ENCODE results near the gene DOCK10. TPM values are rescaled to one million over a fixed set of nuclear protein-coding genes. Genes with fewer than 3 reads are reported as not detected.
"Not testable (repeated sequence)": the region's sequence is repeated elsewhere in the genome, so short reads cannot be mapped to it uniquely, and the experiment has no call there.

DOCK10 gene
- polyA plus RNA-seq, 1 experiment: 53.0 TPM

GRCh38 chr2:225064928-225065327 lies 22.7 kb upstream of the DOCK10 start:
- Histone ChIP-seq H3K27ac (ENCODE audit: low read depth, low read length) (no peak overlapping the region), H3K4me3 (ENCODE audit: low read depth, low read length) (no peak overlapping the region), H3K27me3 (ENCODE audit: control insufficient read depth, insufficient read depth, low read length) (no peaks in the 10 kb centered on the region), H3K9me3 (ENCODE audit: control insufficient read depth, insufficient read depth, low read length) (peaks cover 7% of the 10 kb centered on the region; the same call in 1 of the 2 replicates)
- POLR2A ChIA-PET: no interaction called here
- TF ChIP-seq, protein P1, sequence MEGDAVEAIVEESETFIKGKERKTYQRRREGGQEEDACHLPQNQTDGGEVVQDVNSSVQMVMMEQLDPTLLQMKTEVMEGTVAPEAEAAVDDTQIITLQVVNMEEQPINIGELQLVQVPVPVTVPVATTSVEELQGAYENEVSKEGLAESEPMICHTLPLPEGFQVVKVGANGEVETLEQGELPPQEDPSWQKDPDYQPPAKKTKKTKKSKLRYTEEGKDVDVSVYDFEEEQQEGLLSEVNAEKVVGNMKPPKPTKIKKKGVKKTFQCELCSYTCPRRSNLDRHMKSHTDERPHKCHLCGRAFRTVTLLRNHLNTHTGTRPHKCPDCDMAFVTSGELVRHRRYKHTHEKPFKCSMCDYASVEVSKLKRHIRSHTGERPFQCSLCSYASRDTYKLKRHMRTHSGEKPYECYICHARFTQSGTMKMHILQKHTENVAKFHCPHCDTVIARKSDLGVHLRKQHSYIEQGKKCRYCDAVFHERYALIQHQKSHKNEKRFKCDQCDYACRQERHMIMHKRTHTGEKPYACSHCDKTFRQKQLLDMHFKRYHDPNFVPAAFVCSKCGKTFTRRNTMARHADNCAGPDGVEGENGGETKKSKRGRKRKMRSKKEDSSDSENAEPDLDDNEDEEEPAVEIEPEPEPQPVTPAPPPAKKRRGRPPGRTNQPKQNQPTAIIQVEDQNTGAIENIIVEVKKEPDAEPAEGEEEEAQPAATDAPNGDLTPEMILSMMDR (IDR thresholded peaks at IDR 0.05; ENCODE audit: low read depth, low read length): no peak
- CTCF ChIA-PET: no interaction called here
- no peak for DNase-seq (ENCODE audit: low read depth, low spot score)

DNA sequence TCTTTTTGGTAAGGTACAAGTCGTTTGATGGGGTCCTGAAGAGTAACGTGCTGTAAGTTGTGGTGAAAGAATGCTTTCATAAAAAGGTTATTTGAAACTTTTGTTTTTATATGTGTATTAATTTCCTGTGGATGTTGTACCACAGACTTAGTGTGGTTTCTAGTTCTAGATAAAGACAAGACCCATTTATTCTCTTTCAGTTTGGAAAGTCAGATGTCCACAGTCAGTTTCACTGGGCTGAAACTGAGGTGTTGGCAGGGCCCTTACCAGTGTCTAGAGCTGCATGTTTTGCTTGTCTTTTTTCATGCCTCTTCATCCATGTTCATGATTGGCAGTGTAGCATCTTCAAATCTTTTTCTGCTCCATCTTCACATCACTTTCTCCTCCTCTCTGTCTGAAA lies 22.1 kb upstream of the DOCK10 start:
- TF ChIP-seq, protein P1 (IDR thresholded peaks at IDR 0.05; ENCODE audit: low read depth, low read length): no peak
- ChIA-PET CTCF (no interaction called here), POLR2A (no interaction called here)
- H3K4me3 ChIP-seq (ENCODE audit: low read depth, low read length): no peak overlapping the region
- H3K27ac ChIP-seq (ENCODE audit: low read depth, low read length): no peak overlapping the region
- peaks cover 7% of the 10 kb centered on the region; the same call in 1 of the 2 replicates for H3K9me3 ChIP-seq (ENCODE audit: control insufficient read depth, insufficient read depth, low read length)
- no peaks in the 10 kb centered on the region for H3K27me3 ChIP-seq (ENCODE audit: control insufficient read depth, insufficient read depth, low read length)
- no peak for DNase-seq (ENCODE audit: low read depth, low spot score)

GRCh38 chr2:225056330-225057073 lies 14.2 kb upstream of the DOCK10 start:
- DNase-seq (ENCODE audit: low read depth, low spot score): no peak
- ChIA-PET CTCF (no interaction called here), POLR2A (no interaction called here)

GRCh38 chr2:225055714-225056113 lies 13.4 kb upstream of the DOCK10 start:
- TF ChIP-seq, protein P1 (IDR thresholded peaks at IDR 0.05; ENCODE audit: low read depth, low read length): no peak
- POLR2A ChIA-PET: no interaction called here

More at GRCh38 chr2:225056330-225057073, 14.2 kb upstream of the DOCK10 start:
- TF ChIP-seq, protein P1 (IDR thresholded peaks at IDR 0.05; ENCODE audit: low read depth, low read length): peak; percentile 15
- Histone ChIP-seq H3K9me3 (ENCODE audit: control insufficient read depth, insufficient read depth, low read length) (no peaks in the 10 kb centered on the region), H3K27ac (ENCODE audit: low read depth, low read length) (no peak overlapping the region), H3K27me3 (ENCODE audit: control insufficient read depth, insufficient read depth, low read length) (no peaks in the 10 kb centered on the region), H3K4me3 (ENCODE audit: low read depth, low read length) (no peak overlapping the region)

GRCh38 chr2:225052703-225053102 lies 10.4 kb upstream of the DOCK10 start:
- TF ChIP-seq, protein P1 (IDR thresholded peaks at IDR 0.05; ENCODE audit: low read depth, low read length): no peak
- CTCF ChIA-PET: interaction anchor here (0.7 to 1.2 kb wide), 3 partner anchors 8 to 607 kb away, joined by 3 to 4 read pairs (median 3); no protein-coding TSS in a partner anchor

More at GRCh38 chr2:225055714-225056113, 13.4 kb upstream of the DOCK10 start:
- H3K4me3 ChIP-seq (ENCODE audit: low read depth, low read length): no peak overlapping the region
- H3K27me3 ChIP-seq (ENCODE audit: control insufficient read depth, insufficient read depth, low read length): no peaks in the 10 kb centered on the region
- no peak overlapping the region for H3K27ac ChIP-seq (ENCODE audit: low read depth, low read length)
- CTCF ChIA-PET: interaction anchor here (0.9 kb wide), 1 partner anchor 41 kb away, joined by 3 read pairs; no protein-coding TSS in a partner anchor
- no peaks in the 10 kb centered on the region for H3K9me3 ChIP-seq (ENCODE audit: control insufficient read depth, insufficient read depth, low read length)
- no peak for DNase-seq (ENCODE audit: low read depth, low spot score)

GRCh38 chr2:225047502-225047901 lies 5.2 kb upstream of the DOCK10 start:
- POLR2A ChIA-PET; H3K27ac ChIP-seq (ENCODE audit: low read depth, low read length); H3K27me3 ChIP-seq (ENCODE audit: control insufficient read depth, insufficient read depth, low read length); H3K9me3 ChIP-seq (ENCODE audit: control insufficient read depth, insufficient read depth, low read length); H3K4me3 ChIP-seq (ENCODE audit: low read depth, low read length); CTCF ChIA-PET; DNase-seq (ENCODE audit: low read depth, low spot score): not testable (repeated sequence)

More at GRCh38 chr2:225052703-225053102, 10.4 kb upstream of the DOCK10 start:
- H3K9me3 ChIP-seq (ENCODE audit: control insufficient read depth, insufficient read depth, low read length): no peaks in the 10 kb centered on the region
- H3K27ac ChIP-seq (ENCODE audit: low read depth, low read length): no peak overlapping the region
- no peak overlapping the region for H3K4me3 ChIP-seq (ENCODE audit: low read depth, low read length)
- no peak for DNase-seq (ENCODE audit: low read depth, low spot score)
- POLR2A ChIA-PET: no interaction called here
- H3K27me3 ChIP-seq (ENCODE audit: control insufficient read depth, insufficient read depth, low read length): no peaks in the 10 kb centered on the region
